KMS-11 (cell line): ENCODE results near the gene EHBP1L1.

ENCODE experiments used
- H2AFZ ChIP-seq: fragments of 200-600 bp; sonication (generic); 2 replicates; pipeline ENCODE4 v1.6.1; 2016; ENCODE audit warnings: antibody characterized with exemption, mixed run types, low read depth
- H3K27ac ChIP-seq: fragments of 200-600 bp; sonication (generic); 2 replicates; pipeline ENCODE4 v1.6.1; 2016; ENCODE audit warnings: mild to moderate bottlenecking, mixed run types
- H3K27me3 ChIP-seq: fragments of 200-600 bp; sonication (generic); 2 replicates; pipeline ENCODE4 v1.6.1; 2017; ENCODE audit warnings: mild to moderate bottlenecking, low read depth, mixed run types, moderate library complexity; ENCODE audit not compliant: insufficient read depth
- H3K36me3 ChIP-seq: fragments of 200-600 bp; sonication (generic); 2 replicates; pipeline ENCODE4 v1.6.1; 2017; ENCODE audit warnings: mild to moderate bottlenecking, mixed run types; ENCODE audit not compliant: insufficient read depth
- H3K4me1 ChIP-seq: fragments of 200-600 bp; sonication (generic); 2 replicates; pipeline ENCODE4 v1.6.1; 2016; ENCODE audit warnings: mild to moderate bottlenecking, low read depth, mixed run types; ENCODE audit not compliant: poor library complexity, severe bottlenecking
- H3K4me2 ChIP-seq: fragments of 200-600 bp; sonication (generic); 2 replicates; pipeline ENCODE4 v1.7.0; 2016; ENCODE audit warnings: mild to moderate bottlenecking, mixed run types
- H3K4me3 ChIP-seq: fragments of 200-600 bp; sonication (generic); IDR thresholded peaks from 2 replicates; pipeline ENCODE4 v1.6.1; 2017; ENCODE audit warnings: low read depth, low read length, mixed read lengths; ENCODE audit not compliant: insufficient read depth
- H3K79me2 ChIP-seq: fragments of 200-600 bp; sonication (generic); 2 replicates; pipeline ENCODE4 v1.6.1; 2016; ENCODE audit warnings: low read depth, mixed run types; ENCODE audit not compliant: insufficient read depth
- H3K9ac ChIP-seq: fragments of 200-600 bp; sonication (generic); 2 replicates; pipeline ENCODE4 v1.6.1; 2016; ENCODE audit warnings: mild to moderate bottlenecking, mixed run types
- H4K20me1 ChIP-seq: fragments of 200-600 bp; sonication (generic); 2 replicates; pipeline ENCODE4 v1.6.1; 2016; ENCODE audit warnings: mild to moderate bottlenecking, mixed run types; ENCODE audit not compliant: insufficient read depth
- CTCF ChIP-seq: fragments of 200-600 bp; sonication (generic); conservative IDR thresholded peaks from 2 replicates; pipeline ENCODE4 v1.6.1; 2017; ENCODE audit warnings: low read depth, mild to moderate bottlenecking, antibody characterized with exemption, low read length, moderate library complexity, mixed read lengths

EHBP1L1 gene

DNA sequence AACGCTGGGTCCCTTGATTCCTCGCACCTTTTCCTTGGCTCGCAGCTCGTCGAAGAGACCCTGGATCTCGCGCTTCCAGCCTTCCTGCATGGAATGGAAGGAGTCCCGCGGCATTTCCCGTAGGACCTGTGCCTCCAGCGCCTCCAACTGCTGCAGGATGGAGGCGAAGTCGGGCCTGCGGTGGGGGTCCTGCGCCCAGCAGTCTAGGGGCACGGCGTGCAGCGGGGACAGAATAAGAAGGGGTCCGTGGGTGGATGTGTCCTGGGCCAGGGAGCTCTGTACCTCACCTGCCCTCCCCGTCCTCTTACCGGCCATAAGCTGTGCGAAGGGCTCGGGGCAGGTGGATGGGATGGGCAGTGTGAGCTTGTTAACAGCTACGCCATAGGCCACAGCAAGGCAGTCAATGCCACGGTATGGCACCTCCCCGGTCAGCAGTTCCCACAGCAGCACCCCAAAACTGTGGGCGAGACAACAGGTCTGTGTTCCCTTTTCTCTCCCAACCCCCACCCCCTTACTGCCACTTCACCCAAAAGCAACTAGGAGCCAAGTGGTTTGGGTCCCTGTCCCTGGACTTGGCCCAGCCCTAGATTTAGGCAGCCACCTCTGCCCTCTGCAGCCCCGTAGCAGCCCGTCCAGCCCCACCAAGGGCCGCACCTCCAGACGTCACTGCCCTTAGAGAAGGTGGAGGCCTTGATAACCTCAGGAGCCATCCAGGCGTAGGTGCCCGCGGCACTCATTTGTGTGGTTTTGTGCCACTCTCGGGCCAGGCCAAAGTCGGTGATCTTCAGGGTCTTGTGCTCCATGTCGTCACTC is 32.0 kb downstream of the EHBP1L1 start:
- Histone ChIP-seq H3K4me3 (no peak overlapping the region), H4K20me1 (no peaks in the 10 kb centered on the region), H3K79me2 (peaks cover 10% of the 10 kb centered on the region; the same call in 1 of the 2 replicates), H3K4me1 (peaks cover 16% of the 10 kb centered on the region), H3K27ac (no peak overlapping the region), H2AFZ (no peak overlapping the region), H3K36me3 (no peaks in the 10 kb centered on the region), H3K9ac (no peak overlapping the region), H3K27me3 (no peaks in the 10 kb centered on the region), H3K4me2 (no peak overlapping the region)
- TF ChIP-seq CTCF: no peak

GRCh38 chr11:65609229-65609628 is 33.4 kb downstream of the EHBP1L1 start:
- no peaks in the 10 kb centered on the region for H4K20me1 ChIP-seq
- H3K4me1 ChIP-seq: peaks cover 21% of the 10 kb centered on the region
- no peaks in the 10 kb centered on the region for H3K27me3 ChIP-seq
- H3K4me2 ChIP-seq: no peak overlapping the region
- H3K4me3 ChIP-seq: no peak overlapping the region
- no peak overlapping the region for H3K9ac ChIP-seq
- H3K36me3 ChIP-seq: no peaks in the 10 kb centered on the region
- peaks cover 16% of the 10 kb centered on the region for H3K79me2 ChIP-seq
- no peak for TF ChIP-seq CTCF
- no peak overlapping the region for H2AFZ ChIP-seq
- no peak overlapping the region; the same call in 1 of the 2 replicates for H3K27ac ChIP-seq

DNA sequence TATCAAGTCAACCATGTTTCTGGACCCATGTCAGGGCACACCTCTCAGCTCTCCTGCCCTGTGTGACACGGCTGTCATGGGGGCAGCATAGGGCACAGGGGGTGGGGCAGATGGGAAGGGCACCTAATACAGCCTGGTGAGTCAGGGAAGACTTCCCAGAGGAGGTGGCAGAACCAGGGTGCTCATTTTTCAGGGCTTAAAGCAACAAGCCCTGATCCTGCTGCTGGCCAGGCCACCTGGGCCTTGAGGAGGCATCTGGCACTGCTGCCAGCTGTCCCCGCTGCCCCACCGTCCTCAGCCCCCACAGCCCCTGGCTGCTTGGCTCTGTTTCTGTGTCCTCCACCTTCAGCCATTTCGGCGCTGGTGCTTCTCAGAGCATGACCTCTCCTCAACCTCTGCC is 33.8 kb downstream of the EHBP1L1 start:
- no peaks in the 10 kb centered on the region for H4K20me1 ChIP-seq
- H3K27ac ChIP-seq: no peak overlapping the region; the same call in 1 of the 2 replicates
- H3K4me2 ChIP-seq: no peak overlapping the region
- H3K79me2 ChIP-seq: peaks cover 16% of the 10 kb centered on the region
- H3K4me1 ChIP-seq: peaks cover 21% of the 10 kb centered on the region
- H3K27me3 ChIP-seq: no peaks in the 10 kb centered on the region
- no peak overlapping the region for H3K9ac ChIP-seq
- H3K36me3 ChIP-seq: no peaks in the 10 kb centered on the region
- H3K4me3 ChIP-seq: no peak overlapping the region
- TF ChIP-seq CTCF: no peak
- no peak overlapping the region for H2AFZ ChIP-seq

DNA sequence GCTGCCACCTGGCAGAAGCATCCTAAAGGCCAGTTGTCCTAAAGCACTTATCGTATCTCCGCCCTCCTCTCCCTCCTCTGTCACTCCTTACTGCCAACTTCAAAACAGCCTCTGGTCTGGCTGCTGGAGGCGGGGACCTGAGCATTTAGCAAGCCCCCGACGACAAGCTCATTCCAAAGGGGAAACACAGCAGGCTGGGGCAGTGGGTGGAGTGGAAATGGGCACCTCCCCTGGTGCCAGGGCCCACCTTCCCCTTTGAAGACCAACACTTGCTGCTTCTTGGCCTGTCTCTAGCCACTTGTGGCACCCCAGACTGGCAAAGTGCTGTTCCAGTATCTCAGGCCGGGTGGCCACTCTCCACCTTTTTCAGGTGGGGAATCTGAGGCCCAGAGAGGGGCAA is 34.6 kb downstream of the EHBP1L1 start:
- Histone ChIP-seq H3K79me2 (peaks cover 16% of the 10 kb centered on the region), H2AFZ (no peak overlapping the region), H3K9ac (no peak overlapping the region), H3K27me3 (no peaks in the 10 kb centered on the region), H3K4me2 (no peak overlapping the region), H3K27ac (no peak overlapping the region), H4K20me1 (no peaks in the 10 kb centered on the region), H3K4me1 (peaks cover 21% of the 10 kb centered on the region), H3K4me3 (no peak overlapping the region), H3K36me3 (no peaks in the 10 kb centered on the region)
- TF ChIP-seq CTCF: no peak
